GM19351 (cell line): ENCODE data around the gene IGF1R.

Source experiments
- ATAC-seq: cut with Tn5 transposase; IDR thresholded peaks from one replicate; pipeline ENCODE4 v1.9.1; 2021; ENCODE audit warnings: mild to moderate bottlenecking, moderate library complexity; ENCODE audit not compliant: unreplicated experiment

IGF1R gene

GRCh38 chr15:98740963-98741362 is 92.6 kb downstream of the IGF1R start:
- no peak for ATAC-seq

GRCh38 chr15:98743177-98743576 is 94.8 kb downstream of the IGF1R start:
- no peak for ATAC-seq

- no peak for ATAC-seq
Observed at GRCh38 chr15:98744506-98744905, 96.2 kb downstream of the IGF1R start.

GRCh38 chr15:98745179-98745578 is 96.8 kb downstream of the IGF1R start:
- ATAC-seq, result no peak

GRCh38 chr15:98745650-98746374 is 97.5 kb downstream of the IGF1R start:
- no peak for ATAC-seq

- ATAC-seq, result no peak
Observed at GRCh38 chr15:98746375-98747155, 98.2 kb downstream of the IGF1R start.

- no peak for ATAC-seq
Observed at GRCh38 chr15:98751767-98752166, 103.4 kb downstream of the IGF1R start.

GRCh38 chr15:98753726-98754656 is 105.7 kb downstream of the IGF1R start:
- no peak for ATAC-seq

- no peak for ATAC-seq
Observed at GRCh38 chr15:98754657-98755022, 106.3 kb downstream of the IGF1R start.

GRCh38 chr15:98755138-98755537 is 106.8 kb downstream of the IGF1R start:
- no peak for ATAC-seq

GRCh38 chr15:98755781-98756180 is 107.4 kb downstream of the IGF1R start:
- no peak for ATAC-seq

GRCh38 chr15:98758224-98758623 is 109.9 kb downstream of the IGF1R start:
- ATAC-seq, result no peak

- ATAC-seq, result no peak
Observed at GRCh38 chr15:98759277-98759676, 110.9 kb downstream of the IGF1R start.

- ATAC-seq, result no peak
Observed at GRCh38 chr15:98760112-98760826, 111.9 kb downstream of the IGF1R start.

- ATAC-seq, result no peak
Observed at GRCh38 chr15:98760975-98761374, 112.6 kb downstream of the IGF1R start.

- ATAC-seq, result no peak
Observed at GRCh38 chr15:98763179-98763578, 114.8 kb downstream of the IGF1R start.

GRCh38 chr15:98764291-98764690 is 116.0 kb downstream of the IGF1R start:
- no peak for ATAC-seq

GRCh38 chr15:98765610-98766009 is 117.3 kb downstream of the IGF1R start:
- no peak for ATAC-seq

- no peak for ATAC-seq
Observed at GRCh38 chr15:98767692-98768091, 119.4 kb downstream of the IGF1R start.

- no peak for ATAC-seq
Observed at GRCh38 chr15:98769867-98770266, 121.5 kb downstream of the IGF1R start.

- ATAC-seq, result no peak
Observed at GRCh38 chr15:98770984-98771383, 122.6 kb downstream of the IGF1R start.
